Loucy (cell line): Measurements from ENCODE around the gene CYBRD1.

ENCODE experiments used
- H2AFZ ChIP-seq: fragments of 200-600 bp; sonication (generic); 2 replicates; pipeline ENCODE4 v1.6.0; 2016; ENCODE audit warnings: antibody characterized with exemption, mild to moderate bottlenecking, low read length, moderate library complexity
- H3F3A ChIP-seq: fragments of 200-600 bp; 2 replicates; pipeline ENCODE4 v1.6.0; 2016; ENCODE audit warnings: antibody characterized with exemption, low read depth, mild to moderate bottlenecking
- H3K27me3 ChIP-seq: fragments of 200-600 bp; sonication (generic); 2 replicates; pipeline ENCODE4 v1.6.1; 2014; ENCODE audit warnings: low read length, mild to moderate bottlenecking; ENCODE audit not compliant: insufficient read depth, poor library complexity, severe bottlenecking
- H3K36me3 ChIP-seq: fragments of 200-600 bp; sonication (generic); 2 replicates; pipeline ENCODE4 v1.6.1; 2016; ENCODE audit warnings: low read length; ENCODE audit not compliant: insufficient read depth
- H3K4me1 ChIP-seq: fragments of 200-600 bp; sonication (generic); 2 replicates; pipeline ENCODE4 v1.5.1; 2014; ENCODE audit warnings: low read length, mild to moderate bottlenecking; ENCODE audit not compliant: insufficient read depth, poor library complexity, severe bottlenecking
- H3K4me2 ChIP-seq: fragments of 200-600 bp; sonication (generic); 2 replicates; pipeline ENCODE4 v1.6.0; 2014; ENCODE audit warnings: antibody characterized with exemption, low read length, low read depth, mild to moderate bottlenecking; ENCODE audit not compliant: poor library complexity, severe bottlenecking
- H3K4me3 ChIP-seq: fragments of 200-600 bp; sonication (generic); 2 replicates; pipeline ENCODE4 v1.5.1; 2014; ENCODE audit warnings: low read length, mild to moderate bottlenecking, mixed read lengths; ENCODE audit not compliant: poor library complexity, severe bottlenecking
- H3K79me2 ChIP-seq: fragments of 200-600 bp; sonication (generic); 2 replicates; pipeline ENCODE4 v1.6.1; 2014; ENCODE audit warnings: low read length; ENCODE audit not compliant: insufficient read depth
- H3K9ac ChIP-seq: fragments of 200-600 bp; sonication (generic); 2 replicates; pipeline ENCODE4 v1.6.0; 2014; ENCODE audit warnings: mild to moderate bottlenecking, low read depth, low read length, moderate library complexity; ENCODE audit not compliant: poor library complexity, severe bottlenecking
- H3K9me2 ChIP-seq: fragments of 200-600 bp; sonication (generic); replicated peaks from 2 replicates; pipeline ENCODE4 v1.6.1; 2016; ENCODE audit warnings: low read depth, low read length, mixed read lengths
- H3K9me3 ChIP-seq: fragments of 200-600 bp; sonication (generic); 2 replicates; pipeline ENCODE4 v1.6.1; 2014; ENCODE audit warnings: mild to moderate bottlenecking, antibody characterized with exemption, low read length, low read depth; ENCODE audit not compliant: insufficient read depth
- H4K20me1 ChIP-seq: fragments of 200-600 bp; sonication (generic); 2 replicates; pipeline ENCODE4 v1.6.0; 2014; ENCODE audit warnings: antibody characterized with exemption, low read length, mild to moderate bottlenecking; ENCODE audit not compliant: insufficient read depth, poor library complexity, severe bottlenecking
- EZH2phosphoT487 ChIP-seq: fragments of 200-600 bp; IDR thresholded peaks from 2 replicates; pipeline ENCODE4 v1.6.1; 2018; ENCODE audit warnings: antibody characterized with exemption, mild to moderate bottlenecking, moderate library complexity, borderline replicate concordance
- TF ChIP-seq, protein P1 (sequence below): fragments of 200-600 bp; sonication (generic); conservative IDR thresholded peaks from 2 replicates; pipeline ENCODE4 v1.5.1; 2014; ENCODE audit warnings: mild to moderate bottlenecking, antibody characterized with exemption, low read length

CYBRD1 gene

DNA sequence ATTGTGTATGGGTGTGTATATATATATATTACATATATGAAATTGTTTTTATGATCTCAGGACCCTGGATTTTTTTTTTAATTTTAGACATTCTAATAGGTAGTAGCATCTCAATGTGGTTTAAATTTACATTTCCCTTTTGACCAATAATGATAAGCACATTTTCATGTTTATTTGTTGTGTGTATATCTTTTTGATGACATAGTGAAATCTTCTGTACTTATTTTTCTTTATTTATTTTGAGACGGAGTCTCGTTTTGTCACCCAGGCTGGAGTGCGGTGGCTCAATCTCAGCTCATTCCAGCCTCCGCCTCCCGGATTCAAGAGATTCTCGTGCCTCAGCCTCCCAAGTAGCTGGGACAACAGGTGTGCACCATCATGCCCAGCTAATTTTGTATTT, 35.1 kb upstream of the CYBRD1 start:
- no peak overlapping the region for H3K9ac ChIP-seq
- no peak for TF ChIP-seq EZH2phosphoT487
- TF ChIP-seq, protein P1, sequence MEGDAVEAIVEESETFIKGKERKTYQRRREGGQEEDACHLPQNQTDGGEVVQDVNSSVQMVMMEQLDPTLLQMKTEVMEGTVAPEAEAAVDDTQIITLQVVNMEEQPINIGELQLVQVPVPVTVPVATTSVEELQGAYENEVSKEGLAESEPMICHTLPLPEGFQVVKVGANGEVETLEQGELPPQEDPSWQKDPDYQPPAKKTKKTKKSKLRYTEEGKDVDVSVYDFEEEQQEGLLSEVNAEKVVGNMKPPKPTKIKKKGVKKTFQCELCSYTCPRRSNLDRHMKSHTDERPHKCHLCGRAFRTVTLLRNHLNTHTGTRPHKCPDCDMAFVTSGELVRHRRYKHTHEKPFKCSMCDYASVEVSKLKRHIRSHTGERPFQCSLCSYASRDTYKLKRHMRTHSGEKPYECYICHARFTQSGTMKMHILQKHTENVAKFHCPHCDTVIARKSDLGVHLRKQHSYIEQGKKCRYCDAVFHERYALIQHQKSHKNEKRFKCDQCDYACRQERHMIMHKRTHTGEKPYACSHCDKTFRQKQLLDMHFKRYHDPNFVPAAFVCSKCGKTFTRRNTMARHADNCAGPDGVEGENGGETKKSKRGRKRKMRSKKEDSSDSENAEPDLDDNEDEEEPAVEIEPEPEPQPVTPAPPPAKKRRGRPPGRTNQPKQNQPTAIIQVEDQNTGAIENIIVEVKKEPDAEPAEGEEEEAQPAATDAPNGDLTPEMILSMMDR = no peak
- H3K9me2 ChIP-seq = no peaks in the 10 kb centered on the region
- no peaks in the 10 kb centered on the region for H4K20me1 ChIP-seq
- H3K27me3 ChIP-seq = no peaks in the 10 kb centered on the region
- H3K4me1 ChIP-seq = peaks cover 6% of the 10 kb centered on the region
- peaks cover 9% of the 10 kb centered on the region; the same call in 1 of the 2 replicates for H3K36me3 ChIP-seq
- no peak overlapping the region for H3K4me2 ChIP-seq
- no peak overlapping the region for H2AFZ ChIP-seq
- no peak overlapping the region for H3K4me3 ChIP-seq
- peaks cover 4% of the 10 kb centered on the region; the same call in 1 of the 2 replicates for H3K9me3 ChIP-seq
- H3F3A ChIP-seq = no peaks in the 10 kb centered on the region
- H3K79me2 ChIP-seq = no peaks in the 10 kb centered on the region

- no peaks in the 10 kb centered on the region for H3K79me2 ChIP-seq
- TF ChIP-seq, protein P1 = no peak
- TF ChIP-seq EZH2phosphoT487 = no peak
- no peak overlapping the region for H3K4me2 ChIP-seq
- peaks cover 4% of the 10 kb centered on the region; the same call in 1 of the 2 replicates for H3K9me3 ChIP-seq
- H3K9ac ChIP-seq = no peak overlapping the region
- H3K4me3 ChIP-seq = no peak overlapping the region
- H3K36me3 ChIP-seq = peaks cover 7% of the 10 kb centered on the region; the same call in 1 of the 2 replicates
- H3K27me3 ChIP-seq = no peaks in the 10 kb centered on the region
- H3K4me1 ChIP-seq = peaks cover 6% of the 10 kb centered on the region
- H3F3A ChIP-seq = no peaks in the 10 kb centered on the region
- H4K20me1 ChIP-seq = no peaks in the 10 kb centered on the region
- no peaks in the 10 kb centered on the region for H3K9me2 ChIP-seq
- H2AFZ ChIP-seq = no peak overlapping the region
Measured at GRCh38 chr2:171487803-171488259, 34.4 kb upstream of the CYBRD1 start.

- peaks cover 4% of the 10 kb centered on the region; the same call in 1 of the 2 replicates for H3K9me3 ChIP-seq
- H2AFZ ChIP-seq = no peak overlapping the region
- H3K9ac ChIP-seq = no peak overlapping the region
- no peaks in the 10 kb centered on the region for H3F3A ChIP-seq
- no peaks in the 10 kb centered on the region for H3K4me1 ChIP-seq
- H3K4me2 ChIP-seq = no peak overlapping the region
- H3K9me2 ChIP-seq = no peaks in the 10 kb centered on the region
- H4K20me1 ChIP-seq = no peaks in the 10 kb centered on the region
- H3K79me2 ChIP-seq = no peaks in the 10 kb centered on the region
- no peaks in the 10 kb centered on the region for H3K27me3 ChIP-seq
- H3K36me3 ChIP-seq = no peaks in the 10 kb centered on the region
- TF ChIP-seq, protein P1 = no peak
- no peak for TF ChIP-seq EZH2phosphoT487
- no peak overlapping the region for H3K4me3 ChIP-seq
Measured at GRCh38 chr2:171490577-171490976, 31.7 kb upstream of the CYBRD1 start.
